Activated CD4-positive, alpha-beta T cell treated with anti-CD3 and anti-CD28 coated beads, Interleukin-2, amount 50 U/mL, for 16 hours (primary cell): ENCODE measurements around the gene ESYT2.

Experiments used
- DNase-seq: peaks from one replicate; pipeline ENCODE4 v3.0.0-alpha.2; 2020

The ESYT2 gene

GRCh38 chr7:158760936-158761335, 68.4 kb downstream of the ESYT2 start:
- no peak for DNase-seq

GRCh38 chr7:158760445-158760764, 68.9 kb downstream of the ESYT2 start:
- DNase-seq, result no peak

GRCh38 chr7:158759749-158760444, 69.4 kb downstream of the ESYT2 start:
- no peak for DNase-seq

GRCh38 chr7:158759245-158759614, 70.1 kb downstream of the ESYT2 start:
- DNase-seq, result no peak

- peak; percentile 51 for DNase-seq
Measured at GRCh38 chr7:158758586-158759244, 70.6 kb downstream of the ESYT2 start.

- no peak for DNase-seq
Measured at GRCh38 chr7:158757404-158757989, 71.8 kb downstream of the ESYT2 start.

- DNase-seq, result no peak
Measured at GRCh38 chr7:158754746-158755444, 74.4 kb downstream of the ESYT2 start.

GRCh38 chr7:158753900-158754299, 75.4 kb downstream of the ESYT2 start:
- DNase-seq, result no peak

- DNase-seq, result no peak
Measured at GRCh38 chr7:158751751-158752150, 77.6 kb downstream of the ESYT2 start.

- DNase-seq, result no peak
Measured at GRCh38 chr7:158751199-158751598, 78.1 kb downstream of the ESYT2 start.

- DNase-seq, result no peak
Measured at GRCh38 chr7:158750702-158751101, 78.6 kb downstream of the ESYT2 start.

GRCh38 chr7:158749396-158749795, 79.9 kb downstream of the ESYT2 start:
- DNase-seq, result no peak

- no peak for DNase-seq
Measured at GRCh38 chr7:158748335-158748734, 81.0 kb downstream of the ESYT2 start.

- no peak for DNase-seq
Measured at GRCh38 chr7:158747408-158747807, 81.9 kb downstream of the ESYT2 start.

- DNase-seq, result no peak
Measured at GRCh38 chr7:158746957-158747356, 82.4 kb downstream of the ESYT2 start.

GRCh38 chr7:158745057-158745715, 84.1 kb downstream of the ESYT2 start:
- no peak for DNase-seq

GRCh38 chr7:158744070-158744469, 85.2 kb downstream of the ESYT2 start:
- DNase-seq, result no peak

GRCh38 chr7:158743219-158743618, 86.1 kb downstream of the ESYT2 start:
- DNase-seq, result no peak

- DNase-seq, result no peak
Measured at GRCh38 chr7:158742065-158742821, 87.1 kb downstream of the ESYT2 start.

GRCh38 chr7:158741294-158741666, 88.0 kb downstream of the ESYT2 start:
- DNase-seq, result no peak

- no peak for DNase-seq
Measured at GRCh38 chr7:158740657-158741293, 88.5 kb downstream of the ESYT2 start.

GRCh38 chr7:158740013-158740656, 89.2 kb downstream of the ESYT2 start:
- DNase-seq, result no peak
